NCI-H524 treated with DMSO at 0.1 percent for 48 hours (cell line): ENCODE data around the gene FGL2.
"Not testable (repeated sequence)": the region's sequence is repeated elsewhere in the genome, so short reads cannot be mapped to it uniquely, and the experiment has no call there.

Experiments used
- DNase-seq: peaks from one replicate; lab custom pipeline; 2025; lab: John Stamatoyannopoulos, UW

Gene FGL2

GRCh38 chr7:77199013-77199966 lies at the start of gene FGL2:
Gene FGL2, minus strand, starts transcription at chr7:77199819. Its CDS starts 26 bp downstream, at chr7:77199793.
- no peak for DNase-seq

- DNase-seq: no peak
Observed at GRCh38 chr7:77248154-77248553, 48.5 kb upstream of the FGL2 start.

- DNase-seq: peak; percentile 8
Observed at GRCh38 chr7:77247206-77247850, 47.7 kb upstream of the FGL2 start.

- DNase-seq: no peak
Observed at GRCh38 chr7:77246026-77246640, 46.5 kb upstream of the FGL2 start.

- DNase-seq: no peak
Observed at GRCh38 chr7:77245015-77245755, 45.6 kb upstream of the FGL2 start.

- DNase-seq: no peak
Observed at GRCh38 chr7:77244222-77244934, 44.8 kb upstream of the FGL2 start.

GRCh38 chr7:77242554-77242953 lies 42.9 kb upstream of the FGL2 start:
- DNase-seq: no peak

- DNase-seq: no peak
Observed at GRCh38 chr7:77242068-77242467, 42.4 kb upstream of the FGL2 start.

- no peak for DNase-seq
Observed at GRCh38 chr7:77239471-77239870, 39.9 kb upstream of the FGL2 start.

- no peak for DNase-seq
Observed at GRCh38 chr7:77238703-77239136, 39.1 kb upstream of the FGL2 start.

GRCh38 chr7:77235276-77235675 lies 35.7 kb upstream of the FGL2 start:
- DNase-seq: no peak

GRCh38 chr7:77232467-77232866 lies 32.8 kb upstream of the FGL2 start:
- no peak for DNase-seq

- DNase-seq: not testable (repeated sequence)
Observed at GRCh38 chr7:77228795-77229194, 29.2 kb upstream of the FGL2 start.

- no peak for DNase-seq
Observed at GRCh38 chr7:77226357-77226839, 26.8 kb upstream of the FGL2 start.

- DNase-seq: no peak
Observed at GRCh38 chr7:77223261-77223660, 23.6 kb upstream of the FGL2 start.

- DNase-seq: no peak
Observed at GRCh38 chr7:77222819-77223218, 23.2 kb upstream of the FGL2 start.

GRCh38 chr7:77222065-77222464 lies 22.4 kb upstream of the FGL2 start:
- DNase-seq: no peak

- not testable (repeated sequence) for DNase-seq
Observed at GRCh38 chr7:77219701-77220331, 20.2 kb upstream of the FGL2 start.

GRCh38 chr7:77217474-77218185 lies 18.0 kb upstream of the FGL2 start:
- DNase-seq: no peak
